Stimulated activated naive B cell treated with anti-CD40 and anti-IgM and Interleukin-4, amounts not matched to agents 10 μg/mL and 1 μg/mL and 100 μg/mL, for 72 hours (primary cell): Measurements from ENCODE around the gene MESP1.
"Not testable (repeated sequence)": the region's sequence is repeated elsewhere in the genome, so short reads cannot be mapped to it uniquely, and the experiment has no call there.

Experiments used
- ATAC-seq, 2 donors: fragments of 150-1000 bp; cut with Tn5 transposase; replicated peaks; 2 replicates each; pipeline ENCODE4 v1.10.0; 2021; ENCODE audit warnings: moderate library complexity in 1 of 2
- DNase-seq: peaks from one replicate; pipeline ENCODE4 v3.0.0; 2021
- H3K27ac Mint-ChIP-seq: one replicate; pipeline ENCODE4 v1.8.0; 2022; ENCODE audit warnings: mild to moderate bottlenecking, mixed read lengths
- H3K27me3 Mint-ChIP-seq, 2 donors: one replicate each; pipeline ENCODE4 v1.8.0; 2022; ENCODE audit warnings: mixed read lengths in 2 of 2
- H3K36me3 Mint-ChIP-seq, 2 donors: one replicate each; pipeline ENCODE4 v1.8.0; 2022; ENCODE audit warnings: mixed read lengths in 2 of 2, mild to moderate bottlenecking in 1 of 2
- H3K4me1 Mint-ChIP-seq, 2 donors: one replicate each; pipeline ENCODE4 v1.8.0; 2022; ENCODE audit warnings: mixed read lengths in 2 of 2, mild to moderate bottlenecking in 1 of 2
- H3K4me3 Mint-ChIP-seq, 2 donors: one replicate each; pipeline ENCODE4 v1.8.0; 2022; ENCODE audit warnings: mild to moderate bottlenecking in 2 of 2, mixed read lengths in 2 of 2, moderate library complexity in 1 of 2
- H3K9me3 Mint-ChIP-seq, 2 donors: one replicate each; pipeline ENCODE4 v1.8.0; 2022; ENCODE audit warnings: mixed read lengths in 2 of 2, mild to moderate bottlenecking in 1 of 2

Gene MESP1

DNA sequence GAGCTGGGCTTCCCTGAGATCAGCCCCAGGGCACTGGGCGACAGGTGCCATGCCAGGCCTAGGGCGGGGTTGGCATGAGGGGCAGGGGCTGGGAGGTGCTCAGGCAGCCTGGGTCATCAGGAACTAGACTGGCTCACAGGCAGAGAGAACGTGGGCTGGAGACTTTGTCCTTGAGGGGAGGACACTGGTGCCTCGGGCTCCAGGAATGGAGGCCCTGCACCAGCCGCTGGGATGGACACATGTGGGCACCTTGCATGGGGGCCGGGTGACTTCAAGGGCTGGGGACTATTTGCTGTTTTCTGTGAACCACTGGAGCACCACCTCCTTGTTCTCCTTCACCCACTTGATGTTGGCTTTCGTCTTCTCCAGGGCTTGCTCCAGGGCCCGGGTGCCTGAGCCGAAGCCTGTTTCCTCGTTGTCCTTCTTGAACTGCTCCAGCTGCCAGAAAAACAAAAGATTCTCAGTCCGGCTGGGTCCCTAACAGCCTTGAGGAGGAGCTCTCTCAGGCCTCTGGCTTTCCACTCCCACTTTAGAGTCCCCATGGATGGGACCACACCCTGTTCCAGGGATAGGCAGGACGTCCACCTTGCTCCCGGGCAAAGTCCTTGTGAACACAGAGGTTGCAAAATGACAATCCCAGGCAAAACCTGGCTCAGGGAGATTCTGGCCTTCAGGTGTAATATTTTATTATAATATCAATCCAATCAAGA, 34.2 kb upstream of the MESP1 start:
- Mint-ChIP-seq H3K4me1 (peaks cover 22 to 29% of the 10 kb centered on the region in 2 donors), H3K36me3 (no peaks in the 10 kb centered on the region), H3K4me3 (no peak overlapping the region), H3K27ac (no peak overlapping the region), H3K9me3 (peaks cover 4 to 10% of the 10 kb centered on the region in 2 donors), H3K27me3 (no peaks in the 10 kb centered on the region)
- no peak for DNase-seq
- ATAC-seq = no peak

DNA sequence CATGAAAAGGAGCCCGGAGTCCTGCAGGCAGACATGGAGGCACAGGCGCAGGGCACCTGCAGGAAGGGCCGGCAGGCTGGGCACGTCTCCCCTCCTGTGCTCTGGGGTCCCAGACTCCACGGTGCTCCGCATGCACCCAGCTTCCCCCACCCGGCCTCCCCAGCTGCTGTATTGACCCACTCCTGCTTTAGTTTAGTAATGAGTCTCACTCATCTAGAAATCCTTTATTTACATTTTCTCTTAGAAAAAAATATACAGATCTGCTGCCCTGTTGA, 33.6 kb upstream of the MESP1 start:
- peaks cover 4 to 10% of the 10 kb centered on the region in 2 donors for H3K9me3 Mint-ChIP-seq
- no peak overlapping the region for H3K4me3 Mint-ChIP-seq
- H3K27me3 Mint-ChIP-seq = no peaks in the 10 kb centered on the region
- ATAC-seq (no peak), DNase-seq (no peak)
- peaks cover 22 to 31% of the 10 kb centered on the region in 2 donors for H3K4me1 Mint-ChIP-seq
- H3K27ac Mint-ChIP-seq = no peak overlapping the region
- H3K36me3 Mint-ChIP-seq = no peaks in the 10 kb centered on the region

DNA sequence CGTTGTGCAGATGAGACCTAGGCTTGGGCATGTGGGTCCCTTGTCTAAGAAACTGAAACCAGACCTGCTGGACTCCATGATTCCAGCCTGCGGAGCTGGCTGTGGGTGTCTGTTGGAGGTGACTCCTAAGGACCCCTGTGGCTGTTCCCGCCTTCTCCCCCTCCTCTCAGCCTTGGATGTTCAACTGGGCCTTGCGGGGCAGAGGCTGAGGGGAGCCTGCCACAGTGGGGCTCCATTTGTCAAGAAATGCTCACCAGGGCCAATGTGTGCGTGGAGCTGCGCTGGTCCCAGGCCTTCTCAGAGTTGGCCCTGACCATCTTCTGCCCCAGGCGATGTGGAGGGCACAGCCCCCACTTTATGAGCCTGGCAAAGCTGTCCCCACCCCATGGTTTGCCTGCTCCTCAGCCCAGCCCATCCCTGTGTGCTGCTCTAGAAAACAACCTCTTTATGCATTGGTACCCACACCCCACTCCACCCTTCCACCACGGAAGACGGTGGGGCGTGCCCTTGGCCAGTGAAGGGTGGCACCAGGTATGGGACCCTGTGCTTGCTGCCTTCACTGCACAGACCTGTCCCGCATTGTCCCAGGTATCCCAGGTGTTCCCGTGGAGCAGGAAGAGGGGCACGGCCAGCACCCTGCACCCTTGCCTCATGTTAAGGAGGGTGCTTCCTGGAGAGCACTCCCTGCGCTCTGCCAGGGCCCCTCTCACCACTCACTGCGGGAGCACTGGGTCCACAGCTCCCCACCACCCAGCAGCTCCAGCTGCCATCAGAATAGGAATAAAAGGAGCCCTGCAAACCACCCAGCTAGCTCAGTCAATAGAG, 33.0 kb upstream of the MESP1 start:
- Mint-ChIP-seq H3K27me3 (no peaks in the 10 kb centered on the region), H3K36me3 (no peaks in the 10 kb centered on the region), H3K4me3 (no peak overlapping the region), H3K4me1 (peaks cover 22 to 31% of the 10 kb centered on the region in 2 donors), H3K9me3 (peaks cover 4 to 10% of the 10 kb centered on the region in 2 donors), H3K27ac (no peak overlapping the region)
- DNase-seq = no peak
- ATAC-seq = no peak

DNA sequence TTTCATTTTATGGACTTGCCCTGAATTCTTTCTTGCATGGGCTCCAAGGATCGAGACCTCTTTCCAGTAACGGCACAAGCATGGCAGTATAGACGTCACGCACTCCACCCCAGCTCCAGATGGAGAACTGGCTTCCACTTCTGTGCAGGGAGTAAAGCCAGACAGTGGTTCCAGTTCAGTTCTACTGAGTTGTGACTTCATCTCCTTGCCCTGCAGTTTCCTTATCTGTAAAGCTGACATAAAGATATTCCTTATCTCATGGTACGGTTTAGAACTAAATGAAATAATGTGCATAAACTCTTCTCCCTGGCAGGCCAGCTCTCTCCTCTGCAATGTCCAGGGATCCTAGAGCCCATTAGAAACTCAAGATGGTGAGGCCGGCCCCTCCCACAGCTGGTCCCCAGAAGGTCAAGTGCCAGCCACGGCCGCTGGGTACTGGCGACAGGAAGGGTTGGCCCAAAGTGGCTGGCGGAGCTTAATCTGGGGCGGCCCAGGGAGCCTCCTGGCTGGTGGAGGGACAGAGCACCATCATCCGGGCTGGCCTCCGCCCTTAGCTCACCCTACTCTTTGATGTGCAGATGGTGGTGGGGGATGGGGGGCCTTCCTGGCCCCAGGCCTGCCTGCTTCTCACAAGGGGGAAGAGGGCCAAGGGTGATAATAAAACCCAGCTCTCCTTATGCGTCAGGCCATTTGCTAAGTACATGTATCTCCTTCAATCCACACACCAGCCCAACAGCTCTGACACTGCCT, 32.2 kb upstream of the MESP1 start:
- Mint-ChIP-seq H3K27me3 (peaks cover 1 to 7% of the 10 kb centered on the region in 2 donors), H3K27ac (no peak overlapping the region), H3K9me3 (peaks cover 4 to 8% of the 10 kb centered on the region in 2 donors), H3K4me3 (no peak overlapping the region), H3K36me3 (no peaks in the 10 kb centered on the region), H3K4me1 (peaks cover 22 to 31% of the 10 kb centered on the region in 2 donors)
- DNase-seq = no peak
- ATAC-seq = no peak

DNA sequence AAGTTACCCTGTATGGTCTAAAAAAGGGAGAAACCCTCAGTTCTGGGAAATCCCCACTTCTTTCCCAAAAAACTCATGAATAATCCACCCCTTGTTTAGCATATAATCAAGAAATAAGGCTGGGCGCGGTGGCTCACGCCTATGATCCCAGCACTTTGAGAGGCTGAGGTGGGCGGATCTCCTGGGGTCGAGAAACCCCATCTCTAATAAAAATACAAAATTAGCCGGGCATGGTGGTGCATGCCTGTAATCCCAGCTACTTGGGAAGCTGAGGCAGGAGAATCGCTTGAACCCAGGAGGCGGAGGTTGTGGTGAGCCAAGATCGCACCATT, 31.5 kb upstream of the MESP1 start:
- H3K4me3 Mint-ChIP-seq, H3K9me3 Mint-ChIP-seq, ATAC-seq, H3K36me3 Mint-ChIP-seq, DNase-seq, H3K27ac Mint-ChIP-seq: not testable (repeated sequence)
- peaks cover 7 to 14% of the 10 kb centered on the region in 2 donors for H3K27me3 Mint-ChIP-seq
- H3K4me1 Mint-ChIP-seq = peaks cover 22 to 31% of the 10 kb centered on the region in 2 donors

DNA sequence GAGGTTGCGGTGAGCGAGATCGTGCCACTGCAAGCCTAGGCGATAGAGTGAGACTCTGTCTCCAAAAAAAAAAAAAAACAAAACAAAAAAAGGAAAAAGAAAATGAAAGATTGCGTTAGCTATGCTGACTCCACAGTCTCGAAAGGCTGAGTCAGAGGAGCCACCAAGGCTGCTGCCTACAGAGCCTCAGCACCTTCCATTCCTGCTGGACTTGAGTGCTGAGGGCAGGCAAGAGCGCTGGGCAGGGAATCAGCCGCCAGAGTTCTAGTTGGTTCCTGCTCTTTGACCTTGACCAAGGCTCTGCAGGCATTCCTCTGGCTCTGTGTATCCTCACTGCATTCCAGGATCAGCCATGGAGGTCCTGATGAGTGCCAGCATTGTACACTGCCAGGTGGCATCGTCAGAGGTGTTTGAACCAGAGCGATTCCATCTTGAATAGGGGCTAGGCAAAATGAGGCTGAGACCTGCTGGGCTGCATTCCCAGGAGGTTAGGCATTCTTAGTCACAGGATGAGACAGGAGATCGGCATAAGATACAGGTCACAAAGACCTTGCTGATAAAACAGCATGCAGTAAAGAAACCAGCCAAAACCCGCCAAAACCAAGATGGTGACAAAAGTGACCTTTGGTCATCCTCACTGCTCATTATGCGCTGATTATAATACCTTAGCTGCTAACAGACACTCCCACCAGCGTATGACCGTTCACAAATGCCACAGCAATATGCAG, 31.0 kb upstream of the MESP1 start:
- Mint-ChIP-seq H3K27ac (peak overlapping the region; percentile 31), H3K36me3 (no peaks in the 10 kb centered on the region), H3K27me3 (peaks cover 9 to 17% of the 10 kb centered on the region in 2 donors), H3K4me3 (no peak overlapping the region), H3K9me3 (peaks cover 0 to 2% of the 10 kb centered on the region in 2 donors), H3K4me1 (peaks cover 22 to 34% of the 10 kb centered on the region in 2 donors)
- DNase-seq (peak; percentile 41), ATAC-seq (peak; percentile 83 to 89)

DNA sequence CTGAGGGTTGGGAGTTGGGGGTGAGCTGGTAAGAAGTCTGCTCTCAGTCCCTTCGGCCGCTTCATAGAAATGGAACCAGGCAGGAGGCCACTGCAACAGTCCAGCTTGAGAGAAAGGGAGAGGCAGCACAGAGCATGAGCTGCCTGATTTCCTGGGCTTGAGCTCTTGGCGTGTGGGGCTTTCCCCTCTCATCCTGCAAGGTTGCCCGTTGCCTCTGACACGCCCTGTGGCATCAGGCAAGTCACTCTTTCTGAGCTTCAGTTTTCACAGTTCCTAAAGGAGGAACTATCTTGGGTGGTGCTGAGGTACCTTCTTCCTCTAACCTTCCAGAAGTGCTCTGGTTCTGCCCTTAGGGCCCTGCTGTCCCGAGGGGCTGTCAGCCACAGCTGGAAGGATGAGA, 30.0 kb upstream of the MESP1 start:
- Mint-ChIP-seq H3K4me3 (peak overlapping the region in 1 of 2 donors; percentile 1), H3K27ac (peak overlapping the region; percentile 25), H3K4me1 (peaks cover 22 to 41% of the 10 kb centered on the region in 2 donors), H3K36me3 (no peaks in the 10 kb centered on the region), H3K27me3 (peaks cover 11 to 20% of the 10 kb centered on the region in 2 donors), H3K9me3 (peaks cover 0 to 2% of the 10 kb centered on the region in 2 donors)
- peak; percentile 68 to 74 for ATAC-seq
- peak; percentile 45 for DNase-seq

DNA sequence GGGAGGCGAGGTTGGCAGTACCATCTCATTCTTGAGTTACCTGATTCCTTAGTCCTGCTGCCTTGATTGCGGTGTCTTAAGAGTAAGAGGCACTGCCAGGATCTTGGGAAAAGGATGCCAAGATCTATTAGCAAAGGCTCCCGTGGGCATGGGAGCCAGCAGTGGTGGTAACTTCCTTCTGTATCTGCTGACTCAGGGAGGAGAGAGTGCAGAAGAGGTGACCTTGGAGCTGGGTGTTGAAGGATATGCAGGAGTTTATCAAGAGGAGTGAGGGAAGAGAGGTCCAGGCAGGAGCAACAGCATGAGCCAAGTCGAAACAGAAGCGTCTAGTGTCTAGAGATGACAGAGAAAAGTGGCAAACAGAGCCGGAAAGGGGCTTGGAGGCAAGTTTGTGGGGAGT, 29.6 kb upstream of the MESP1 start:
- peak overlapping the region; percentile 25 for H3K27ac Mint-ChIP-seq
- H3K27me3 Mint-ChIP-seq = peaks cover 11 to 20% of the 10 kb centered on the region in 2 donors
- peaks cover 22 to 41% of the 10 kb centered on the region in 2 donors for H3K4me1 Mint-ChIP-seq
- H3K9me3 Mint-ChIP-seq = peaks cover 0 to 2% of the 10 kb centered on the region in 2 donors
- H3K4me3 Mint-ChIP-seq = peak overlapping the region in 1 of 2 donors; percentile 1
- DNase-seq (no peak), ATAC-seq (no peak)
- no peaks in the 10 kb centered on the region for H3K36me3 Mint-ChIP-seq

DNA sequence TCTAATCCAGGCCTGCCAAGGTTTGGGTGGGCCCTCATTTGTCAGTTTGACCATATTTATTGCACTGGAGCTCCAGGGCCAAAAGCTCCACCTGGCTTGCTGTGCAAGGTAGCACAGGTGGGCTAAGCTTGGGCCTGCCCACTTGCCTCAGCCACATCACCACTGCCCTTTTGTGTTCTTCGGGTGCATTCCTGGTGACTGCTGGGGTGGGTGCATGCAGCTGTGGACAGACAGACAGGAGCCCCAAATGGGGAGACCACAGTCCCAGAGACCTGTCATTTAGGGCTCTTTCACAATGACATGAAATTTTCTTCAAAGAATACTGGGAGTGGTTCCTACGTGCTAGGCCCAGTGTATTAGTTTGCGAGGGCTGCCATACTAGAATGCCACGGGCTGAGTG, 27.8 kb upstream of the MESP1 start:
- ATAC-seq (no peak), DNase-seq (no peak)
- H3K9me3 Mint-ChIP-seq = peaks cover 0 to 2% of the 10 kb centered on the region in 2 donors
- no peaks in the 10 kb centered on the region for H3K36me3 Mint-ChIP-seq
- H3K27ac Mint-ChIP-seq = no peak overlapping the region
- H3K27me3 Mint-ChIP-seq = peaks cover 11 to 20% of the 10 kb centered on the region in 2 donors
- H3K4me3 Mint-ChIP-seq = no peak overlapping the region
- H3K4me1 Mint-ChIP-seq = peaks cover 20 to 41% of the 10 kb centered on the region in 2 donors

DNA sequence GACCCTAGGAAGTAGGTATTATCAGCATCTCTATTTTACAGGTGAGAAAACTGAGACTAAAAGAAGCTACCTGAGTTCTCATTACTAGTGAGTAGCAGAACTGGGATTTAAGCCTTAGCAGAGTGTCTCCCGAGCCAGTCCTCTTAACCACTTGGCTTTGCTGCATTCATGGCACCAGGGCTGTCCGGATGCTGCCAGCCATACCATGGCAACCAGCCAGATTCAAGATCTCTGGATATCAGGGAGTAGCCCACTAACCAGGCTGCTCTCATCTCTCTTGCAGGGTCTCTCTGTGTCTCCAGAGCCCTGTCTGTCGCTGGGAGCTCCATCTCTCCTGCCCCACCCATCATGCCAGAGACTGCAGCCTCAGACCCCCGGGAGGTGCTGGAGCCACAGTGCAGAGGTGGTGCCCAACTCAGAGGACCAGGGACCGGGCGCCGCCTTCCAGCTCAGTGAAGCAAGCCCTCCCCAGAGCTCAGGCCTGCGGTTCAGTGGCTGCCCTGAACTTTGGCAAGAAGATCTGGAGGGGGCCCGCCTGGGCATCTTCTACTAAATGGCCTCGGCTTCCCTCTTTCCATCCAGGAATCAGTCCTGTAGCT, 26.8 kb upstream of the MESP1 start:
- Mint-ChIP-seq H3K27ac (no peak overlapping the region), H3K27me3 (peaks cover 11 to 20% of the 10 kb centered on the region in 2 donors), H3K4me3 (no peak overlapping the region), H3K9me3 (peaks cover 0 to 2% of the 10 kb centered on the region in 2 donors), H3K4me1 (peaks cover 18 to 38% of the 10 kb centered on the region in 2 donors), H3K36me3 (no peaks in the 10 kb centered on the region)
- DNase-seq (no peak), ATAC-seq (no peak)

DNA sequence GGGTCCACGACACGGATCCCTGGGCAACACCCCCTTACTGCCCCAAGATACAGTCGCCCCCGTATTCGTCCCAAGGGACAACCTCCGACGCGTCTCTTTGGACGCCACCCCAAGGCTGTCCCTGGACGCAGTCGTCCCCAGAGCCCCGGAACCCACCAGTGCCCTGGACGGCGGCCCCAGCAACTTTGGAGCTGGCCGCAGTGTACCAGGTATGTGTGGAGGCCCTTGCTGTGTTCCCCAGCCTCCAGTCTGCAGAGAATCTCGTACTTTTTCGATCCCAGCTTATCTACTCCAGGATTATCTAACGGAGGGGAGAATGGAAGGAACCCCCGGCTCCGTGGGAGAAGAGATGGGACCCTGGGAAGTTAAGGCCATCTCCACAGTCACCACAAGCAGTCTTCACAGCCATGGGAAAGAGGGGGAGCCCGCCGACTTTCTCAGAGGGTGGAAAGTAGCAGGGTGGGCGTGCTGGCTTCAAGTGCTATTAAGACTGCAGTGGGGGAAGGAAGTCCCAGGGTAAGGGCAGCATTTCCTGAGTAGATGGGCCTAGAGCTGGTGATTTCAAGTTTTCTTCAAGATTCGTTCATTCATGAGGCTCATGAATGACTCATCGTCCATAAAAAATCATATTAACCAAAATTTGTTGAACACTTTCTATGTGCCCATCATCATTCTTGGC, 26.2 kb upstream of the MESP1 start:
- H3K27ac Mint-ChIP-seq = no peak overlapping the region
- H3K9me3 Mint-ChIP-seq = peaks cover 0 to 2% of the 10 kb centered on the region in 2 donors
- peaks cover 15 to 32% of the 10 kb centered on the region in 2 donors for H3K4me1 Mint-ChIP-seq
- H3K36me3 Mint-ChIP-seq = no peaks in the 10 kb centered on the region
- DNase-seq (no peak), ATAC-seq (no peak)
- H3K4me3 Mint-ChIP-seq = peak overlapping the region in 1 of 2 donors; percentile 60
- peaks cover 11 to 20% of the 10 kb centered on the region in 2 donors for H3K27me3 Mint-ChIP-seq

DNA sequence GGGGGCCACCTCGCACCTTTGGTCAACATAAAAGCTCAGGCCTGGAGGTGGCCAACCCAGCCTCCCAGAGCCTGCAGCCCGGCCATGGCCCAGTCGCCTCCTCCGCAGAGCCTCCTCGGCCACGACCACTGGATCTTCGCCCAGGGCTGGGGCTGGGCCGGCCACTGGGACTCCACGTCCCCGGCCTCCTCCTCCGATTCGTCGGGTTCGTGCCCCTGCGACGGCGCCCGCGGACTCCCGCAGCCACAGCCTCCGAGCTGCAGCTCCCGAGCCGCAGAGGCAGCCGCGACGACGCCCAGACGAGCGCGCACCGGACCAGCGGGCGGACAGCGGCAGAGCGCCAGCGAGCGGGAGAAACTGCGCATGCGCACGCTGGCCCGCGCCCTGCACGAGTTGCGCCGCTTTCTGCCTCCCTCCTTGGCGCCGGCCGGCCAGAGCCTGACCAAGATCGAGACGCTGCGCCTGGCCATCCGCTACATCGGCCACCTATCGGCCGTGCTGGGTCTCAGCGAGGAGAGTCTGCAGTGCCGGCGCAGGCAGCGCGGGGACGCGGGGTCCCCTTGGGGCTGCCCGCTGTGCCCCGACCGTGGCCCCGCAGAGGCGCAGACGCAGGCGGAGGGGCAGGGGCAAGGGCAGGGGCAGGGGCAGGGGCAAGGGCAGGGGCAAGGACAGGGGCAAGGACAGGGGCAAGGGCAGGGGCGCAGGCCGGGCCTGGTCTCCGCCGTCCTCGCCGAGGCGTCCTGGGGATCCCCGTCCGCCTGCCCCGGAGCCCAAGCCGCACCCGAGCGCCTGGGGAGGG, 25.4 kb upstream of the MESP1 start, which contains the start of gene MESP2:
Gene MESP2, plus strand, starts transcription at position 59 of the 799 bp plus-strand sequence. Its CDS starts 26 bp downstream, at position 85.
- Mint-ChIP-seq H3K27me3 (peaks cover 11 to 20% of the 10 kb centered on the region in 2 donors), H3K4me1 (peaks cover 9 to 25% of the 10 kb centered on the region in 2 donors), H3K27ac (no peak within 1 kb of the TSS), H3K36me3 (no peaks in the 10 kb centered on the region), H3K9me3 (no peaks in the 10 kb centered on the region), H3K4me3 (peak within 1 kb of the TSS; percentile 72 to 81)
- DNase-seq = peak; percentile 46
- ATAC-seq = peak; percentile 62 to 63
